Adrenal gland (tissue), 12 donors: ENCODE data around the gene BEX5. TPM values are rescaled to one million over a fixed set of nuclear protein-coding genes. Genes with fewer than 3 reads are reported as not detected.

Experiments
- polyA plus RNA-seq, 3 donors: library from polyadenylated mRNA; stranded (reverse); fragments of 200-250 nt in 2 of 3; fragments of 350-450 nt in 1 of 3; fragmentation: Illumina TruSeq in 1 of 3; extraction: RNeasy Lipid Tissue Mini Kit (QIAGEN cat#74804) in 1 of 3; gene quantifications; one replicate each; pipeline ENCODE4 v1.2.3, GENCODE V29; 2013 to 2014
- total RNA-seq, 9 donors: library from RNA; depleted of rRNA in 4 of 9; stranded (reverse); fragments of >200 nt in 4 of 9; fragments of 120-200 nt in 1 of 9; fragmentation: NEBNext Ultra II Directional in 1 of 9; extraction: Animal tissue kit (Norgen Biotek cat#: 25700) in 1 of 9; gene quantifications; one replicate each; pipeline versions ENCODE4 v1.1.0 to v1.2.4, GENCODE V29; 2013 to 2023
- donor health status: healthy with polysubstance abuse.
- donor health status: Bipolar disorder and iron deficiency.
- donor health status: DM: yes; HTN: yes; CAD: no.
- donor health status: DM: no; HTN: no; CAD: no.
- donor health status: DM: no; HTN: no; CAD: no.
- donor health status: DM: yes; HTN: yes; CAD: no.

The BEX5 gene
- total and polyA plus RNA-seq, 12 donors: 0.69 to 16.4 (median 4.2) TPM

Other genes starting within 250 kb of the BEX5 start
- gene ZMAT1, start 223.9 kb downstream of the BEX5 start, total RNA-seq: 10 to 100 TPM in 2 of 9 donors, 1 to 10 TPM in 7; 2.1 to 10.5 (median 7.8) TPM
- 10 to 100 TPM in 2 of 3 donors, 1 to 10 TPM in 1; 9.9 to 45.4 (median 37.9) TPM for gene ZMAT1, start 223.9 kb downstream of the BEX5 start, polyA plus RNA-seq
- 10 to 100 TPM in 1 of 9 donors, 1 to 10 TPM in 5, under 1 TPM in 2, not detected in 1; 0.68 to 10.9 (median 1.6) TPM for gene TCEAL2, start 30.3 kb downstream of the BEX5 start, total RNA-seq
- 10 to 100 TPM; 12.8 to 43.5 (median 36.9) TPM for gene TCEAL2, start 30.3 kb downstream of the BEX5 start, polyA plus RNA-seq
- gene TCEAL6, start 13.5 kb downstream of the BEX5 start, total RNA-seq: 1 to 10 TPM in 3 of 9 donors, under 1 TPM in 1, not detected in 5; 0.11 to 5.2 (median 2.9) TPM
- gene TCEAL6, start 13.5 kb downstream of the BEX5 start, polyA plus RNA-seq: 10 to 100 TPM in 2 of 3 donors, 1 to 10 TPM in 1; 1.7 to 14.4 (median 13.1) TPM
- under 1 TPM in 1 of 9 donors, not detected in 8; 0.40 TPM for gene TCP11X1, start 59.3 kb upstream of the BEX5 start, total RNA-seq
- not detected for gene TCP11X1, start 59.3 kb upstream of the BEX5 start, polyA plus RNA-seq
- not detected for gene NXF2, start 91.2 kb upstream of the BEX5 start, total RNA-seq
- under 1 TPM in 2 of 3 donors, not detected in 1; 0.24 to 0.32 TPM for gene NXF2, start 91.2 kb upstream of the BEX5 start, polyA plus RNA-seq